ENCODE measurements around the gene ZNF529. TPM values are rescaled to one million over a fixed set of nuclear protein-coding genes. Genes with fewer than 3 reads are reported as not detected.

Gene ZNF529
- total and polyA plus RNA-seq, 2 of the 13 experiments (the other 11 are each of a cell fraction or from before 2014, with no cell fraction given), result 9.3 to 10.6 TPM

DNA sequence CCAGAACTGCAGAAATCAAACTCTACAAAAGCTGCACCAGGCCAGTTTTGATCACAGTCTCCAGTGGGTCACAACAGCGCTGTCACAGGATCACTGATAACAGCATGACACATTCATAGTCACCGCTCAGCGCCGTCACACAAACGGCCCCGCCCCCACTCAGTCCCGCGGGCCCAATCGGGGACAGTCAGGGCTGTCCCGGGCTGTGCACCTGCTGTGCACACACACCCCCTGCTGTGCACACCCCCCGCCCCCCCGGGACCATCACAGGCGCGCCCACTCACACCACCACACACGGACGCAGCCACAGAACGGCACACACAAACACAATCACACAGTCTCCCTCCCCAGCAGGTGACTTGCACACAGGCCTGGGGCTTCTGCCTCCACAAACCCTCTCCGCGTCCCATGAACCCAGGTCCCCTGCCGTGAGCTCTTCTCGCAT lies 31.6 kb upstream of the ZNF529 start (continued):
- TF ChIP-seq AKNA (CRISPR knock-in tag; IDR thresholded peaks at IDR 0.05; ENCODE audit: borderline replicate concordance), result no peak
- no peak for TF ChIP-seq RBM22 (optimal IDR thresholded peaks at IDR 0.05; ENCODE audit: low read length)
- no peak for TF ChIP-seq NR2F1 (CRISPR knock-in tag; IDR thresholded peaks at IDR 0.05)
- TF ChIP-seq, protein P1, sequence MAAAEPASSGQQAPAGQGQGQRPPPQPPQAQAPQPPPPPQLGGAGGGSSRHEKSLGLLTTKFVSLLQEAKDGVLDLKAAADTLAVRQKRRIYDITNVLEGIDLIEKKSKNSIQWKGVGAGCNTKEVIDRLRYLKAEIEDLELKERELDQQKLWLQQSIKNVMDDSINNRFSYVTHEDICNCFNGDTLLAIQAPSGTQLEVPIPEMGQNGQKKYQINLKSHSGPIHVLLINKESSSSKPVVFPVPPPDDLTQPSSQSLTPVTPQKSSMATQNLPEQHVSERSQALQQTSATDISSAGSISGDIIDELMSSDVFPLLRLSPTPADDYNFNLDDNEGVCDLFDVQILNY (CRISPR knock-in tag; conservative IDR thresholded peaks at IDR 0.05), result peak; percentile 88
- TF ChIP-seq NFATC3 (CRISPR knock-in tag; IDR thresholded peaks at IDR 0.05), result no peak
- no peak for TF ChIP-seq HOXA5 (CRISPR knock-in tag; IDR thresholded peaks at IDR 0.05)
- TF ChIP-seq SP5 (CRISPR knock-in tag; IDR thresholded peaks at IDR 0.05; ENCODE audit: borderline replicate concordance, low read depth), result peak; percentile 36; the same call in 1 of the 2 replicates
- 0 out of 2 replicates have a peak, but pooled peaks have one; percentile 5 for TF ChIP-seq ZNF574 (CRISPR knock-in tag; IDR thresholded peaks at IDR 0.05)
- TF ChIP-seq ZNF567 (CRISPR knock-in tag; IDR thresholded peaks at IDR 0.05; ENCODE audit: borderline replicate concordance), result peak; percentile 15; the same call in 1 of the 2 replicates
- TF ChIP-seq KLF9 (CRISPR knock-in tag; IDR thresholded peaks at IDR 0.05; ENCODE audit: low read depth), result no peak
- TF ChIP-seq CREBL2 (CRISPR knock-in tag; IDR thresholded peaks at IDR 0.05; ENCODE audit: borderline replicate concordance), result no peak
- TF ChIP-seq ZNF546 (CRISPR knock-in tag; conservative IDR thresholded peaks at IDR 0.05), result no peak
- TF ChIP-seq HES4 (CRISPR knock-in tag; IDR thresholded peaks at IDR 0.05; ENCODE audit: borderline replicate concordance), result no peak
- TF ChIP-seq ARNTL (CRISPR knock-in tag; IDR thresholded peaks at IDR 0.05), result 0 out of 2 replicates have a peak, but pooled peaks have one; percentile 25
- TF ChIP-seq KMT2B (CRISPR knock-in tag; IDR thresholded peaks at IDR 0.05), result 0 out of 2 replicates have a peak, but pooled peaks have one; percentile 15
- TF ChIP-seq CREB1 (IDR thresholded peaks at IDR 0.05), result peak; percentile 75
- TF ChIP-seq CREB1 (CRISPR knock-in tag; IDR thresholded peaks at IDR 0.05), result peak; percentile 66; the same call in 1 of the 2 replicates
- no peak for TF ChIP-seq U2AF1 (optimal IDR thresholded peaks at IDR 0.05; ENCODE audit: low read depth, low read length)
- TF ChIP-seq ZNF335 (CRISPR knock-in tag; IDR thresholded peaks at IDR 0.05), result 0 out of 2 replicates have a peak, but pooled peaks have one; percentile 24
- TF ChIP-seq GABPB1 (CRISPR knock-in tag; IDR thresholded peaks at IDR 0.05), result peak; percentile 25
- no peak for TF ChIP-seq ZNF263 (CRISPR knock-in tag; IDR thresholded peaks at IDR 0.05)
- TF ChIP-seq ZNF235 (CRISPR knock-in tag; IDR thresholded peaks at IDR 0.05; ENCODE audit: borderline replicate concordance), result no peak
- 0 out of 2 replicates have a peak, but pooled peaks have one; percentile 29 for TF ChIP-seq FOXK1 (CRISPR knock-in tag; IDR thresholded peaks at IDR 0.05; ENCODE audit: borderline replicate concordance, low read depth)

Measured in HepG2 (cell line).